ENCODE data around the gene AP1M2.

Gene AP1M2

GRCh38 chr19:10618846-10619245, 31.7 kb upstream of the AP1M2 start:
- Histone ChIP-seq H3K36me3 (ENCODE audit: control insufficient read depth in 2 of 2, insufficient read depth in 1 of 2, low read length in 2 of 2) (peaks cover 0 to 3% of the 10 kb centered on the region in 2 experiments; a peak in 1 of 3 replicates), H3K4me3 (ENCODE audit: low read depth, low read length) (no peak overlapping the region), H3K27ac (ENCODE audit: extremely low read depth, low read depth, low read length) (no peak overlapping the region), H3K4me1 (ENCODE audit: control insufficient read depth, insufficient read depth, low read length) (no peaks in the 10 kb centered on the region), H3K9me3 (ENCODE audit: control insufficient read depth, insufficient read depth, low read depth, low read length) (no peaks in the 10 kb centered on the region)
- ChIA-PET CTCF (interaction anchor here (0.6 to 3.7 kb wide), 4 partner anchors 14 to 240 kb away, joined by 3 to 13 read pairs (median 6); no protein-coding TSS in a partner anchor), POLR2A (interaction anchor here (0.7 to 1.0 kb wide), 2 partner anchors 17 to 51 kb away, joined by 3 to 8 read pairs; no protein-coding TSS in a partner anchor)
- 0 out of 2 replicates have a peak, but pooled peaks have one; percentile 28 for TF ChIP-seq OSR2 (tag by site-specific recombination; IDR thresholded peaks at IDR 0.05)
- TF ChIP-seq ZNF174 (tag by site-specific recombination; IDR thresholded peaks at IDR 0.05): no peak
- no peak for TF ChIP-seq ZNF585B (tag by site-specific recombination; IDR thresholded peaks at IDR 0.05)

GRCh38 chr19:10617409-10618121, 30.5 kb upstream of the AP1M2 start:
- H3K27ac ChIP-seq (ENCODE audit: extremely low read depth, low read depth, low read length): no peak overlapping the region
- TF ChIP-seq ZNF785 (tag by site-specific recombination; IDR thresholded peaks at IDR 0.05) (no peak), ZNF211 (tag by site-specific recombination; IDR thresholded peaks at IDR 0.05; ENCODE audit: low read depth) (no peak), ZNF16 (tag by site-specific recombination; IDR thresholded peaks at IDR 0.05; ENCODE audit: low read depth) (peak; percentile 91)
- no peaks in the 10 kb centered on the region for H3K9me3 ChIP-seq (ENCODE audit: control insufficient read depth, insufficient read depth, low read depth, low read length)
- CTCF ChIA-PET: interaction anchor here (0.6 to 3.7 kb wide), 5 partner anchors 13 to 124 kb away, joined by 3 to 13 read pairs (median 3); no protein-coding TSS in a partner anchor
- peaks cover 0 to 3% of the 10 kb centered on the region in 2 experiments; a peak in 1 of 3 replicates for H3K36me3 ChIP-seq (ENCODE audit: control insufficient read depth in 2 of 2, insufficient read depth in 1 of 2, low read length in 2 of 2)
- no peaks in the 10 kb centered on the region for H3K4me1 ChIP-seq (ENCODE audit: control insufficient read depth, insufficient read depth, low read length)
- H3K4me3 ChIP-seq (ENCODE audit: low read depth, low read length): no peak overlapping the region
- POLR2A ChIA-PET: interaction anchor here (0.7 kb wide), 1 partner anchor 856 kb away, joined by 4 read pairs; no protein-coding TSS in a partner anchor

- H3K4me3 ChIP-seq (ENCODE audit: low read depth, low read length): no peak overlapping the region
- no peak overlapping the region for H3K27ac ChIP-seq (ENCODE audit: extremely low read depth, low read depth, low read length)
- H3K36me3 ChIP-seq (ENCODE audit: control insufficient read depth in 2 of 2, insufficient read depth in 1 of 2, low read length in 2 of 2): no peaks in the 10 kb centered on the region
- peak; percentile 59 for TF ChIP-seq ZNF513 (tag by site-specific recombination; IDR thresholded peaks at IDR 0.05)
- no peak for TF ChIP-seq ZSCAN18 (tag by site-specific recombination; IDR thresholded peaks at IDR 0.05)
- ChIA-PET CTCF (interaction anchor here (1.3 to 1.4 kb wide), 2 partner anchors 29 to 34 kb away, joined by 3 read pairs; no protein-coding TSS in a partner anchor), POLR2A (no interaction called here)
- H3K4me1 ChIP-seq (ENCODE audit: control insufficient read depth, insufficient read depth, low read length): no peaks in the 10 kb centered on the region
- H3K9me3 ChIP-seq (ENCODE audit: control insufficient read depth, insufficient read depth, low read depth, low read length): no peaks in the 10 kb centered on the region
These were observed 28.4 kb upstream of the AP1M2 start for GRCh38 chr19:10615429-10616023.

- Histone ChIP-seq H3K9me3 (ENCODE audit: control insufficient read depth, insufficient read depth, low read depth, low read length) (no peaks in the 10 kb centered on the region), H3K36me3 (ENCODE audit: control insufficient read depth in 2 of 2, insufficient read depth in 1 of 2, low read length in 2 of 2) (no peaks in the 10 kb centered on the region), H3K4me1 (ENCODE audit: control insufficient read depth, insufficient read depth, low read length) (no peaks in the 10 kb centered on the region), H3K4me3 (ENCODE audit: low read depth, low read length) (no peak overlapping the region), H3K27ac (ENCODE audit: extremely low read depth, low read depth, low read length) (no peak overlapping the region)
- CTCF ChIA-PET: interaction anchor here (0.6 to 2.6 kb wide), 2 partner anchors 31 to 178 kb away, joined by 3 to 10 read pairs; no protein-coding TSS in a partner anchor
- TF ChIP-seq ZNF600 (tag by site-specific recombination; IDR thresholded peaks at IDR 0.05) (peak; percentile 27; the same call in 1 of the 2 replicates), ZNF416 (tag by site-specific recombination; IDR thresholded peaks at IDR 0.05) (no peak), ZFP69B (tag by site-specific recombination; IDR thresholded peaks at IDR 0.05) (no peak)
- POLR2A ChIA-PET: no interaction called here
These were observed 25.5 kb upstream of the AP1M2 start for GRCh38 chr19:10612499-10613119.
